ENCODE results near the gene RHEBL1.

- TF ChIP-seq EZH2 (IDR thresholded peaks at IDR 0.05; ENCODE audit: low read length), result no peak
- no peak for TF ChIP-seq CTCF (optimal IDR thresholded peaks at IDR 0.05 in 1 of 3, IDR thresholded peaks at IDR 0.05 in 1 of 3, conservative IDR thresholded peaks at IDR 0.05 in 1 of 3; ENCODE audit: extremely low read depth in 1 of 3, insufficient read depth in 2 of 3, low read length in 3 of 3)
These were observed 39.7 kb downstream of the RHEBL1 start for GRCh38 chr12:49030119-49030518.

Measured in keratinocyte (primary cell).